GM12878 (cell line): Measurements from ENCODE around the gene PREB.

Source experiments
- CBFB ChIP-seq: IDR thresholded peaks from 2 replicates; pipeline ENCODE4 v1.6.1; 2016; ENCODE audit warnings: antibody characterized with exemption, low read depth
- CTCF ChIP-seq, 3 experiments: IDR thresholded peaks in 2 of 3; conservative IDR thresholded peaks in 1 of 3; 2 replicates each; pipeline ENCODE4 v1.5.1; 2011; ENCODE audit warnings: low read depth in 3 of 3, low read length in 3 of 3, mild to moderate bottlenecking in 3 of 3, control low read depth in 2 of 3, moderate library complexity in 2 of 3, inconsistent platforms in 1 of 3, mixed read lengths in 1 of 3; ENCODE audit not compliant: control insufficient read depth in 2 of 3, insufficient read depth in 1 of 3; ENCODE audit errors: extremely low read depth in 1 of 3
- DPF2 ChIP-seq: fragments of 450-650 bp; IDR thresholded peaks from 2 replicates; pipeline ENCODE4 v1.6.1; 2017; ENCODE audit warnings: mild to moderate bottlenecking
- E2F4 ChIP-seq: IDR thresholded peaks from 2 replicates; pipeline ENCODE4 v1.6.1; 2012; ENCODE audit warnings: low read depth, low read length, improper control_type of control experiment
- NRF1 ChIP-seq: conservative IDR thresholded peaks from 2 replicates; pipeline ENCODE4 v1.6.1; 2011; ENCODE audit warnings: mild to moderate bottlenecking, low read depth, low read length, improper control_type of control experiment
- POLR2A ChIP-seq: IDR thresholded peaks from 2 replicates; pipeline ENCODE4 v1.6.1; 2011; ENCODE audit warnings: low read depth, mild to moderate bottlenecking, low read length
- RAD21 ChIP-seq: IDR thresholded peaks from 2 replicates; pipeline ENCODE4 v1.6.1; 2011; ENCODE audit warnings: mild to moderate bottlenecking, low read depth, low read length, moderate library complexity; ENCODE audit not compliant: insufficient read depth
- ZZZ3 ChIP-seq: IDR thresholded peaks from 2 replicates; pipeline ENCODE4 v1.6.1; 2011; ENCODE audit warnings: low read depth; ENCODE audit not compliant: control insufficient read depth, insufficient read length

- TF ChIP-seq CTCF (IDR thresholded peaks at IDR 0.05 in 2 of 3, conservative IDR thresholded peaks at IDR 0.05 in 1 of 3; ENCODE audit: control insufficient read depth in 2 of 3, extremely low read depth in 1 of 3, insufficient read depth in 1 of 3, low read depth in 3 of 3, low read length in 3 of 3) (no peak), POLR2A (no peak), ZZZ3 (no peak), RAD21 (no peak), CBFB (no peak), DPF2 (no peak), NRF1 (no peak), E2F4 (no peak)
Observed at GRCh38 chr2:27159271-27159670, 24.8 kb upstream of the PREB start.
